Left lung (tissue), 10 donors: ENCODE data around the gene ZNF667. TPM values are rescaled to one million over a fixed set of nuclear protein-coding genes. Genes with fewer than 3 reads are reported as not detected.

ENCODE experiments used
- ATAC-seq: fragments of 200-7000 bp; cut with Tn5 transposase; one replicate; pipeline ENCODE4 v1.9.1; 2020; ENCODE audit warnings: moderate library complexity
- DNase-seq, 4 donors: peaks; one replicate each; pipeline ENCODE4 v3.0.0-alpha.2; 2013 to 2020
- H3K27ac ChIP-seq, 2 donors: fragments of 200-600 bp; sonication (generic) in 1 of 2; one replicate each; pipeline versions ENCODE4 v1.5.0 to v1.8.0; 2020 to 2021
- H3K27me3 ChIP-seq, 2 donors: fragments of 200-600 bp; sonication (generic) in 1 of 2; one replicate each; pipeline versions ENCODE4 v1.5.0 to v1.8.0; 2020 to 2021
- H3K36me3 ChIP-seq, 2 donors: fragments of 200-600 bp; sonication (generic) in 1 of 2; one replicate each; pipeline versions ENCODE4 v1.5.0 to v1.8.0; 2020 to 2021
- H3K4me1 ChIP-seq, 2 donors: fragments of 200-600 bp; one replicate each; pipeline ENCODE4 v1.8.0; 2021
- H3K4me3 ChIP-seq, 2 donors: fragments of 200-600 bp; sonication (generic) in 1 of 2; one replicate each; pipeline versions ENCODE4 v1.5.0 to v1.8.0; 2020 to 2021; ENCODE audit warnings: mild to moderate bottlenecking in 1 of 2
- H3K9me3 ChIP-seq, 2 donors: fragments of 200-600 bp; sonication (generic) in 1 of 2; one replicate each; pipeline versions ENCODE4 v1.5.0 to v1.8.0; 2020 to 2021
- intact Hi-C, 2 donors: fragments of 100-400 bp; cut with DNase I; formaldehyde crosslinking; loops; one replicate each; pipeline versions ENCODE4 v1.11.2 to v1.14.2; 2022
- polyA plus RNA-seq, 6 donors: library from polyadenylated mRNA; unstranded; fragments of 120-200 nt; gene quantifications; one replicate each; pipeline ENCODE4 v1.2.1, GENCODE V29; 2013; ENCODE audit not compliant: insufficient read length in 6 of 6
- total RNA-seq, 2 donors: library from RNA; stranded (reverse); fragmentation: NEBNext Ultra II Directional; extraction: Animal tissue kit (Norgen Biotek cat#: 25700); gene quantifications; one replicate each; pipeline ENCODE4 v1.2.1, GENCODE V29; 2021
- TF ChIP-seq, protein P1 (sequence below), 2 donors: fragments of 200-600 bp; sonication (generic) in 1 of 2; IDR thresholded peaks; one replicate each; pipeline versions ENCODE4 v1.5.0 to v1.8.0; 2021; ENCODE audit warnings: antibody characterized with exemption in 2 of 2
- donor health status: DM: no; HTN: yes; CAD: no.
- donor health status: DM: no; HTN: no; CAD: no.

The ZNF667 gene
- total and polyA plus RNA-seq, 8 donors, result 2.7 to 21.5 (median 18.0) TPM

DNA sequence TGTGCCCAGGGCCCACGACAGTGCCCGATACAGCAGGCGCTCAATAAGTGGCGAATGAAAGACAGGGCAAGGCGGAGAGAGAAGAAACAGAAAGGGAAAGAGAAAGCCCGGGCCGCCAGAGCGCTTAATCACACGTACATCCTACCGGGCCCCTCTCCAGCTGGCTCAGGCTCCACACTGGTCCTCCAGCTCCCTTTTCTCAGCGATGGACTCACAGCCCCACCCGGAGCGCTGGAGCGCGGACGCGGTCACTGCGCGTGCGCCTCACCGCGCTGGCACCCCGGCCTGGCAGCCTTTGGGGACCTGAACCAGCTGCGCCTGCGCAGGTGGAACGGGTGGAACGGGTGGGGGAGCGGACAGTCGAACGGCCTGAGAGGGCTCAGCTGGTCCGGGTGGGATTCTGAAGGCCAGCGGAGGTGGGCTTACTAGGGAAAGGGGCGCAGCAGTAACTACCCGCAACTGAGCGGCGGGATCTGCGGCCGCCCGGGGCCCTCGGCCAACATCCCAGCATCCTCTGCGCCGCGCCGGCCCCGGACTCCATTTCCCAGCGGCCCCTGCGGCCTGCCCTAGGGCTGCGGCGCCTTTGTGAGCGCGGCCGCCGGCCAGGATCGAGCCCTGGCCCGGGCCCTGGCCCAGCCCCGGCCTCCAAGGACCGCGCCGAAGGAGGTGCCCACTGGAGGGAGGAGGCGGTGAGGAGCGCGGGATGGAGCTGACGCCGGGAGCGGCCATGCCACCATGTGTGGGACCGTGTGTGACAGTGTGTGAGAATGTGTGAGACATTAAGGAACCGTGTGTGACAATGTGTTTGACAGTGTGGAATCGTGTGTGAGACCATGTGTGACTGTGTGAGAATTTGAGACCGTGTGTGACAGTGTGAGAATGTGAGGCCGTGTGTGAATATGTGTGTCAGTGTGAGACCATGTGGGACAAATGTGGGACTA, 73.1 kb downstream of the ZNF667 start, which contains the start of gene ZNF583:
ZNF583 (plus strand) TSS at position 569 of the 941 bp plus-strand sequence. CDS start 2,783 bp downstream, outside the sequence.
- intact Hi-C loops, result no loop called here
- H3K4me1 ChIP-seq, result peaks cover 4 to 14% of the 10 kb centered on the region in 2 donors
- TF ChIP-seq, protein P1, sequence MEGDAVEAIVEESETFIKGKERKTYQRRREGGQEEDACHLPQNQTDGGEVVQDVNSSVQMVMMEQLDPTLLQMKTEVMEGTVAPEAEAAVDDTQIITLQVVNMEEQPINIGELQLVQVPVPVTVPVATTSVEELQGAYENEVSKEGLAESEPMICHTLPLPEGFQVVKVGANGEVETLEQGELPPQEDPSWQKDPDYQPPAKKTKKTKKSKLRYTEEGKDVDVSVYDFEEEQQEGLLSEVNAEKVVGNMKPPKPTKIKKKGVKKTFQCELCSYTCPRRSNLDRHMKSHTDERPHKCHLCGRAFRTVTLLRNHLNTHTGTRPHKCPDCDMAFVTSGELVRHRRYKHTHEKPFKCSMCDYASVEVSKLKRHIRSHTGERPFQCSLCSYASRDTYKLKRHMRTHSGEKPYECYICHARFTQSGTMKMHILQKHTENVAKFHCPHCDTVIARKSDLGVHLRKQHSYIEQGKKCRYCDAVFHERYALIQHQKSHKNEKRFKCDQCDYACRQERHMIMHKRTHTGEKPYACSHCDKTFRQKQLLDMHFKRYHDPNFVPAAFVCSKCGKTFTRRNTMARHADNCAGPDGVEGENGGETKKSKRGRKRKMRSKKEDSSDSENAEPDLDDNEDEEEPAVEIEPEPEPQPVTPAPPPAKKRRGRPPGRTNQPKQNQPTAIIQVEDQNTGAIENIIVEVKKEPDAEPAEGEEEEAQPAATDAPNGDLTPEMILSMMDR (IDR thresholded peaks at IDR 0.05), result no peak

DNA sequence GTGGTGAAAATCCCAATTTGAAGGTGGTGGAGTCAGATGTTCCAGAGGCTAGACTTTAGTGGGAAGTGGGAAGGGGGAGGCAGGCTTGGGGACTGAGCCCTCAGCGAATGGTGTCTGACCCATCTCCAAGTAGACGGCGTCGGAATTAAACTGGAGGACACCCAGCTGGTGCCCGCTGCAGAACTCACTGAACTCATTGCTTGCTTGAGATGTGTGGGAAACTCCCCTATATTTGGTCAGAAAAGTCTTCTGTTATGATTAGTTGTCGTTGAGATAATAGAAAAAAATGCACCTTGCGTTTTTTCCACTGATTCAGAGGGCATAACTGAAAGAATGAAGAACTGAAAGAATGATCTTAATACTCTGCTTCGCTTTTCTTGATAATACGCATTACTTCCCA, 73.9 kb downstream of the ZNF667 start:
- H3K4me3 ChIP-seq, result peak overlapping the region; percentile 62 to 65
- intact Hi-C loops, result no loop called here
- DNase-seq, result peak in 2 of 4 donors; percentile 17 to 20
- peaks cover 0 to 71% of the 10 kb centered on the region in 2 donors for H3K9me3 ChIP-seq
- no peaks in the 10 kb centered on the region for H3K27me3 ChIP-seq
- peak overlapping the region; percentile 91 to 92 for H3K27ac ChIP-seq
- H3K36me3 ChIP-seq, result peaks cover 5 to 34% of the 10 kb centered on the region in 2 donors
- no peak for ATAC-seq
- peaks cover 4 to 14% of the 10 kb centered on the region in 2 donors for H3K4me1 ChIP-seq
- TF ChIP-seq, protein P1 (IDR thresholded peaks at IDR 0.05), result no peak

More for the DNA sequence above, 73.1 kb downstream of the ZNF667 start, which contains the start of gene ZNF583:
- H3K27ac ChIP-seq, result peak within 1 kb of the TSS; percentile 91 to 92
- DNase-seq (peak; percentile 97 to 99 (median 98)), ATAC-seq (peak; percentile 98)
- peaks cover 5 to 34% of the 10 kb centered on the region in 2 donors for H3K36me3 ChIP-seq
- peaks cover 0 to 71% of the 10 kb centered on the region in 2 donors for H3K9me3 ChIP-seq
- no peaks in the 10 kb centered on the region for H3K27me3 ChIP-seq
- H3K4me3 ChIP-seq, result peak within 1 kb of the TSS; percentile 62 to 65

DNA sequence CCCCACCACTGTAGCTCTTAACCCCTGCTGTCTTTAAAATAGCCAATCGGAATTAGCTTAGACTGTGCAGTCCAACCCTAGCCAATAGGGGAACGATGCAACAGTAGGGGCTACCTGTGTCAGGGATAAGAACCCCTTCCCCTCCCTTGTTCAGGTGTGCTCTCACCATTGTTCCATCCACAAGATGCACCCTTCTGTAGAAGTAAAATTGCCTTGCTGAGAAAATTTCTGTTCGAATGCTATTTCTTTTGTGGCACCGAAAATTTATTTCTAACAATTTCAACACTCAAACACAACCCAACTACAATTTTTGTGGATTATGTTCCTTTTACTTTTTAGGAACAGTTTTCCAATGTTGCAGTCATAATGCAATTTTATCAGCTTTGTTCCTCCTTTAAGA, 76.7 kb downstream of the ZNF667 start:
- intact Hi-C loops, result no loop called here
- ATAC-seq (no peak), DNase-seq (no peak)
- Histone ChIP-seq H3K4me1 (peaks cover 4 to 14% of the 10 kb centered on the region in 2 donors), H3K9me3 (peaks cover 0 to 68% of the 10 kb centered on the region in 2 donors), H3K36me3 (peaks cover 0 to 26% of the 10 kb centered on the region in 2 donors), H3K27ac (no peak overlapping the region), H3K27me3 (no peaks in the 10 kb centered on the region), H3K4me3 (no peak overlapping the region)
- TF ChIP-seq, protein P1 (IDR thresholded peaks at IDR 0.05), result no peak

DNA sequence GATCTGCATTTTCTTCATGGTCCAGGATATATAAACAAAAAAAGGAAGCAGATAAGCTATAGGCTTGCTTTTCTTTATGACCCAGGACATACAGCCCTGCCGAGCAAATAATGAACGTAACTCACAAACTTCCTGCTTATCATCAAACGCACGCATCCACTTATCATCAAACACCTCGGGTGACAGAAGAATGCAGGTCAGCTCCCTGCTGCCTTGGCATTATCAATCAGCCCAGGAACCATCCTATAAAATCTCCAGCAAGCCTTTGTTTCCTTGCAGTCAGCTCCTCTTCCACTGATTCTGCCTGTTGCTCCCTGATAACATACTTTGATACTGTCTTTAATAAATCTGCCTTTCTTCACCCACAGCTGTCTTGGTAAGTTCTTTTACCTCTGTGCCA, 78.3 kb downstream of the ZNF667 start:
- intact Hi-C loops, result no loop called here

More for the DNA sequence above, 78.3 kb downstream of the ZNF667 start:
- H3K36me3 ChIP-seq, result peaks cover 0 to 26% of the 10 kb centered on the region in 2 donors
- ATAC-seq (no peak), DNase-seq (no peak)
- H3K4me1 ChIP-seq, result peaks cover 0 to 7% of the 10 kb centered on the region in 2 donors
- TF ChIP-seq, protein P1 (IDR thresholded peaks at IDR 0.05), result no peak
- no peak overlapping the region for H3K4me3 ChIP-seq
- no peak overlapping the region for H3K27ac ChIP-seq
- peaks cover 0 to 83% of the 10 kb centered on the region in 2 donors for H3K9me3 ChIP-seq
- H3K27me3 ChIP-seq, result no peaks in the 10 kb centered on the region
